Ovary (tissue), 9 donors: ENCODE results near the gene GPX3. TPM values are rescaled to one million over a fixed set of nuclear protein-coding genes. Genes with fewer than 3 reads are reported as not detected.

ENCODE experiments used
- DNase-seq, 5 donors: peaks; one replicate each; pipeline ENCODE4 v3.0.0-alpha.2; 2019 to 2020
- H3K27ac ChIP-seq, 2 donors: fragments of 200-600 bp; one replicate each; pipeline versions ENCODE4 v1.5.1 to v1.8.0; 2019 to 2022
- H3K27me3 ChIP-seq: fragments of 200-600 bp; one replicate; pipeline ENCODE4 v1.8.0; 2022
- H3K36me3 ChIP-seq: fragments of 200-600 bp; sonication (generic); one replicate; pipeline ENCODE4 v1.5.1; 2019
- H3K4me1 ChIP-seq: one replicate; pipeline ENCODE4 v1.8.1; 2013; ENCODE audit warnings: mild to moderate bottlenecking, moderate library complexity; ENCODE audit not compliant: insufficient read depth
- H3K4me3 ChIP-seq: fragments of 200-600 bp; sonication (generic); one replicate; pipeline ENCODE4 v1.5.1; 2017
- H3K9me3 ChIP-seq, 2 donors: fragments of 200-600 bp in 1 of 2; sonication (generic) in 1 of 2; one replicate each; pipeline versions ENCODE4 v1.5.1 to v1.8.1; 2013 to 2019; ENCODE audit warnings: mild to moderate bottlenecking in 1 of 2, moderate library complexity in 1 of 2
- EP300 ChIP-seq: sonication (generic); formaldehyde crosslinking; IDR thresholded peaks from one replicate; pipeline ENCODE4 v1.6.1; 2017; ENCODE audit warnings: antibody characterized with exemption
- POLR2A ChIP-seq: fragments of 450-650 bp; IDR thresholded peaks from one replicate; pipeline ENCODE4 v1.6.1; 2017; ENCODE audit warnings: antibody characterized with exemption, mild to moderate bottlenecking, moderate library complexity
- WGBS, 3 donors: extraction: QIAGEN DNeasy Blood & Tissue Kit in 1 of 3; methylation state at CpG; one replicate each; pipeline versions ENCODE4 v1.1.5 to v1.1.7; 2013 to 2017; 5-methylcytosine and 5-hydroxymethylcytosine counted together
- intact Hi-C, 4 donors: fragments of 100-400 bp; cut with DNase I; formaldehyde crosslinking; loops; one replicate each; pipeline versions ENCODE4 v1.11.0 to v1.15.1; 2022 to 2023
- polyA plus RNA-seq, 2 donors: library from polyadenylated mRNA; stranded (reverse); fragments of 200-250 nt in 1 of 2; fragments of 350-450 nt in 1 of 2; fragmentation: Illumina TruSeq in 1 of 2; extraction: RNeasy Lipid Tissue Mini Kit (QIAGEN cat#74804) in 1 of 2; gene quantifications; one replicate each; pipeline ENCODE4 v1.2.3, GENCODE V29; 2013 to 2014
- total RNA-seq, 7 donors: library from RNA; depleted of rRNA in 2 of 7; stranded (reverse); fragments of >200 nt in 2 of 7; fragmentation: NEBNext Ultra II Directional in 3 of 7; extraction: Animal tissue kit (Norgen Biotek cat#: 25700) in 3 of 7; gene quantifications; one replicate each; pipeline versions ENCODE4 v1.1.0 to v1.2.4, GENCODE V29; 2016 to 2023
- TF ChIP-seq, protein P1 (sequence below), 3 donors: fragments of 450-650 bp in 2 of 3; fragments of 200-600 bp in 1 of 3; IDR thresholded peaks; one replicate each; pipeline versions ENCODE4 v1.5.1 to v1.8.0; 2016 to 2022; ENCODE audit warnings: antibody characterized with exemption in 3 of 3, mild to moderate bottlenecking in 1 of 3
- donor health status: DM: no; HTN: no; CAD: no; lungs with moderate emphysema.
- donor health status: DM: no; HTN: no; CAD: no.
- donor health status: Bipolar disorder and iron deficiency.
- donor health status: DM: yes; HTN: yes; CAD: no.
- donor health status: DM: no; HTN: no; CAD: no.
- donor health status: DM: yes; HTN: yes; CAD: no.

Gene GPX3
- total and polyA plus RNA-seq, 9 donors, result 110 to 827 (median 292) TPM

DNA sequence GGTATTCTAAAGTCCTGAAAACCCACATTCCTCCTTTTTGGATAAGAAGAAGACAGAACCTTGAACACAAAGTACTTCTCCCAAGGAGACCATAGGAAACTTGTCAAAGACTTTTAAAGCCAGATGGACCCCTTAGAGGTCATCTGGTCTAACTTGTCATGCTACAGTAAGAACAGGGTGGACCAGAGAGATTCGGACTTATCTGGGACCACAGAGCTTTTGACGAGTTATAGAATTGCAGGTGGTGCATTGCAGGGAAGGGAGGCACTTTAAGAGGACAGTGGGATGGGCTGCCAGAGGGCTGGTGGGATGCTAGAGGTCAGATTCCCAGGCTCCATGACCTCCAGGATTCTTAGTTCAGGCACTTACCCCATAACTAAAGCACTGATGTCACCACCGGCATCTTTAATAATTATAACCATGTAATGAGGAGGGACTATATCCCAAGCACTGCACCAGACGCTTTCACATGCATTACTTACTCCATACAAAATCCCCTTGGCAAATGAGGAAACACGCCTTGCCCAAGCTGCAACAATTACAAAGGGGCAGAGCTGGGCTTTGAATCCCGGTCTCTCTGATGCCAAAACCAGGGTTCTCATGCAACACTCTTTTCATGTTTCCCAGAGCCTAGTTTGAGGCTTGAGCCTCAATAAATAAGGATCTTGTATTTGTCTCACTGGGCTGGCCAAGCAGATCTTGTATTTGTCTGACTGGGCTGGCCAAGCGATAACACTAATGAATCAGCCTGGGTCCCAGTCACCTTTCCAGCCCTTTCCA lies 12.8 kb upstream of the GPX3 start:
- Histone ChIP-seq H3K4me1 (peaks cover 29% of the 10 kb centered on the region), H3K36me3 (no peaks in the 10 kb centered on the region), H3K27ac (peak overlapping the region; percentile 43 to 84), H3K9me3 (no peaks in the 10 kb centered on the region), H3K27me3 (no peaks in the 10 kb centered on the region), H3K4me3 (no peak overlapping the region)
- intact Hi-C loops, result loop anchor here in 3 of 4 donors (5.0 to 10.0 kb wide), 4 partner anchors 40 to 97 kb away; no protein-coding TSS in a partner anchor
- TF ChIP-seq EP300 (no peak), POLR2A (no peak)
- TF ChIP-seq, protein P1, sequence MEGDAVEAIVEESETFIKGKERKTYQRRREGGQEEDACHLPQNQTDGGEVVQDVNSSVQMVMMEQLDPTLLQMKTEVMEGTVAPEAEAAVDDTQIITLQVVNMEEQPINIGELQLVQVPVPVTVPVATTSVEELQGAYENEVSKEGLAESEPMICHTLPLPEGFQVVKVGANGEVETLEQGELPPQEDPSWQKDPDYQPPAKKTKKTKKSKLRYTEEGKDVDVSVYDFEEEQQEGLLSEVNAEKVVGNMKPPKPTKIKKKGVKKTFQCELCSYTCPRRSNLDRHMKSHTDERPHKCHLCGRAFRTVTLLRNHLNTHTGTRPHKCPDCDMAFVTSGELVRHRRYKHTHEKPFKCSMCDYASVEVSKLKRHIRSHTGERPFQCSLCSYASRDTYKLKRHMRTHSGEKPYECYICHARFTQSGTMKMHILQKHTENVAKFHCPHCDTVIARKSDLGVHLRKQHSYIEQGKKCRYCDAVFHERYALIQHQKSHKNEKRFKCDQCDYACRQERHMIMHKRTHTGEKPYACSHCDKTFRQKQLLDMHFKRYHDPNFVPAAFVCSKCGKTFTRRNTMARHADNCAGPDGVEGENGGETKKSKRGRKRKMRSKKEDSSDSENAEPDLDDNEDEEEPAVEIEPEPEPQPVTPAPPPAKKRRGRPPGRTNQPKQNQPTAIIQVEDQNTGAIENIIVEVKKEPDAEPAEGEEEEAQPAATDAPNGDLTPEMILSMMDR (IDR thresholded peaks at IDR 0.05), result no peak
- no peak for DNase-seq
- WGBS, 3 donors, result 70 to 75% (median 73%) methylated on average over 7 of the region's 7 CpGs

DNA sequence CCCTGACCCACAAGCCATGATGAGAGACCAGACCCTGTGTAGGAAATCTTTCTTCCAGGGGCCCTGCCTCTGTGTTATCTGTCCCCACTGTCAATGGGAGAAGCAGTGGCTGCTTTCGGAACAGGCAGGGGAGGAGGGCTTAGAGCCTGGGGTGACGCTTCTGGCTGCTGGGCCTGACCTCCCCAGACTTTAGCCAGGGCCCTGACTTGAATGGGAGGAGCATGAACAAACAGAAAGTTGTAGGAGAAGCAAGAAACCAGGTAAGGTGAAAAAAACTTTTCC lies 12.2 kb upstream of the GPX3 start:
- H3K36me3 ChIP-seq, result no peaks in the 10 kb centered on the region
- H3K27ac ChIP-seq, result peak overlapping the region in 1 of 2 donors; percentile 43
- no peak for DNase-seq
- 41 to 57% (median 56%) methylated on average over 2 of the region's 2 CpGs for WGBS, 3 donors
- peaks cover 29% of the 10 kb centered on the region for H3K4me1 ChIP-seq
- no peak overlapping the region for H3K4me3 ChIP-seq
- no peak for TF ChIP-seq EP300
- no peaks in the 10 kb centered on the region for H3K27me3 ChIP-seq
- intact Hi-C loops, result loop anchor here in 3 of 4 donors (5.0 to 10.0 kb wide), 4 partner anchors 39 to 97 kb away; no protein-coding TSS in a partner anchor
- no peaks in the 10 kb centered on the region for H3K9me3 ChIP-seq

DNA sequence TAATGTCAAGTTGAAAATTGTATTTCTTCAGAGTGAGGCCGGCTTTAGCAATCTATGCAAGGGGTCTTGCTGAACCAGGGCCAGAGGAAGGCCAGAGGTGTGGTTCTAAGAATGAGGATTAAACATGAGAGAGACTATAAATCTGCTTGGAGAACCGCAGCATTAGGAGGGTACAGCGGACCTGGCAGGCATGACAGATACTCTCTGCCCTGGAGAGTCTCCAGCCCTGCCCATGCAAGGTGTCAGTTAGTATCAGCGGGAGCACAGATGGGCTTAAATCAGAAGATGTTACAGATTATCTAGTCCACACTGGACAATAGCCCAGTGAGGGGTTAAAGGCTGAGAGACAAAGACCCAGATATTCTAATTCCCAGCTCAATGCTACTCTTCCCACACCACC lies 11.5 kb upstream of the GPX3 start:
- H3K36me3 ChIP-seq, result no peaks in the 10 kb centered on the region
- no peak overlapping the region for H3K27ac ChIP-seq
- WGBS, 3 donors, result 93 to 97% (median 96%) methylated on average over 4 of the region's 4 CpGs
- TF ChIP-seq, protein P1 (IDR thresholded peaks at IDR 0.05), result no peak
- no peak for TF ChIP-seq EP300
- no peak for TF ChIP-seq POLR2A
- no peak for DNase-seq
- intact Hi-C loops, result loop anchor here in 3 of 4 donors (5.0 to 10.0 kb wide), 4 partner anchors 38 to 96 kb away; no protein-coding TSS in a partner anchor
- H3K27me3 ChIP-seq, result no peaks in the 10 kb centered on the region
- H3K4me1 ChIP-seq, result peaks cover 24% of the 10 kb centered on the region
- H3K4me3 ChIP-seq, result no peak overlapping the region
- no peaks in the 10 kb centered on the region for H3K9me3 ChIP-seq

DNA sequence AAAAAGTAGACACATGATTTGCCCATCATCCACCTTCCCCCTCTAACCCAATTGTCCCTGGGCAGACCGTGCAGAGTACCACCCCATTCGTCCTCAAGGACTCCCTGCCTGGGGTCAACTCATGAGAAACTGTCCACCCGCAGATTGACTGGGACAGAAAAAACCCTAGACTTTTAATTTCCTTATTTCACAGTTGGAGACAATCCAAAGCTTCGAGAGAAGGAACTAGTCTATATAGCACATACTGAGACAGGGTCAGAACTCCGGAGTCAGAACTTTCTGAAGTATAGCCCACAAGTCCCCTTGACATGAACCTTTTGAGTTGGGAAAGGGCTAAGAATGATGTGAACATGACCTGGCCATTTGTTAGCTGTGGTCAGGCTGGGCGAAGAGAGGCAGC lies 7.5 kb upstream of the GPX3 start:
- intact Hi-C loops, result no loop called here
- DNase-seq, result no peak
- peaks cover 3% of the 10 kb centered on the region for H3K4me1 ChIP-seq

More for the DNA sequence above, 7.5 kb upstream of the GPX3 start:
- no peak for TF ChIP-seq POLR2A
- TF ChIP-seq, protein P1 (IDR thresholded peaks at IDR 0.05), result no peak
- no peak for TF ChIP-seq EP300
- Histone ChIP-seq H3K4me3 (no peak overlapping the region), H3K9me3 (no peaks in the 10 kb centered on the region), H3K27me3 (no peaks in the 10 kb centered on the region), H3K27ac (no peak overlapping the region), H3K36me3 (no peaks in the 10 kb centered on the region)
- WGBS, 3 donors, result 88 to 91% (median 90%) methylated on average over 6 of the region's 6 CpGs
